Measurements from ENCODE around the gene SNX3. TPM values are rescaled to one million over a fixed set of nuclear protein-coding genes. Genes with fewer than 3 reads are reported as not detected.
"Not testable (repeated sequence)": the region's sequence is repeated elsewhere in the genome, so short reads cannot be mapped to it uniquely, and the experiment has no call there.

Gene SNX3
- total RNA-seq (10 to 100 TPM; 39.8 to 40.8 TPM), total RNA-seq (17.8 to 85.1 (median 65.3) reads per million in 172 experiments)
- polyA plus RNA-seq (2013, experiment 1 of 2), result 105 TPM
- polyA plus RNA-seq (2013, experiment 2 of 2), result 104 TPM

DNA sequence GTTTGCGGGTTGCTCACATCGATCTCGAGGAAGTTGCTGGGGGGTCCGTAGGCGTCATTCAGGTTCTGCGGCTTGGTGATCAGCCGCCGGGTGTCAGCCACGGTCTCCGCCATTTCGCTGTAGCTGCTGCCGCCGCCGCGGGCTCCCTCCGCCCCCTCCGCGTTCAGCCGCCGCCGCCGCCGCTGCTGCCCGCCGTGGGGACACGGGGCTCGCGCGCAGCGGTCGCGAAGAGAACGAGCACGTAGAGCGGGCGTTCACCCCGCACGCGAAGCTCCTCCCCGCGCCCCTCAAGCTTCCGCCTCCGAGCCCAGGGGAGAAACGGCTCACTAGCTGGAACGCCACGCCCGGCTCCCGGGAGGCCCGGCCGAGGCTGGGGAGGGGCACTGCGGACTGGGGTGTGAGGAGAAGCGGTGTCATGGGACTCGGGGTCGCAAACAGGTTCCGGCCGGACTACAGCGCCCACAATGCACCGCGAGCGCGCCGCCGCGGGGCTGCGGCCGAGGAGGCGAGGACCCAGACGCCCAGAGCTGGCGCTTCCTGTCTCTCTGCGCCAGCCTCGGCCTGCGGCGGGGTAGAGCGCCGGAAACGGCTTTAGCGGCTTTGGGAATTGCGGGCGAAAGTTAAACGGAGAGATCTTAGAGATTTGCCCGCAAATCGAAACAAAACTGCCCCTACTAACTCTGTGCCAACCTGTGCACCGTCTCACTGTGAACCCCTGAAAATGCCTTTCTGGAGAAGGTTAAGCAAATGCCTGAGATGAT, at the start of gene SNX3:
Gene SNX3, minus strand, starts transcription at position 232 of the 761 bp plus-strand sequence. Its CDS starts 119 bp downstream, at position 113.
- H3K27ac Mint-ChIP-seq, result peak within 1 kb of the TSS; percentile 91
- peak within 1 kb of the TSS; percentile 88 for H3K4me3 Mint-ChIP-seq
- Histone ChIP-seq H3K4me3 (ENCODE audit: low read length) (peak within 1 kb of the TSS; percentile 98), H3K27me3 (ENCODE audit: control insufficient read depth in 1 of 2, insufficient read depth in 2 of 2, low read length in 2 of 2) (no peaks in the 10 kb centered on the region), H3K27ac (ENCODE audit: low read depth in 1 of 2, low read length in 2 of 2) (peak within 1 kb of the TSS; percentile 88 to 90), H3K36me3 (ENCODE audit: insufficient read depth, low read length) (no peaks in the 10 kb centered on the region), H3K4me1 (ENCODE audit: insufficient read depth, low read length) (peaks cover 34% of the 10 kb centered on the region), H3K9me3 (ENCODE audit: control insufficient read depth in 1 of 2, insufficient read depth in 1 of 2, low read length in 2 of 2) (no peaks in the 10 kb centered on the region)
- peaks cover 36% of the 10 kb centered on the region for H3K4me1 Mint-ChIP-seq (ENCODE audit: low read depth)
- ChIA-PET CTCF (interaction anchor here (0.8 to 1.7 kb wide), 9 partner anchors 9 to 298 kb away, joined by 3 to 6 read pairs (median 3); partner anchors contain the start of gene AFG1L), POLR2A (interaction anchor here (0.7 to 2.3 kb wide), 23 partner anchors 10 to 1919 kb away, joined by 3 to 66 read pairs (median 5); partner anchors contain the start of genes AFG1L, ARMC2, BEND3 and CD164)
- no peaks in the 10 kb centered on the region for H3K9me3 Mint-ChIP-seq
- H3K27me3 Mint-ChIP-seq, result no peaks in the 10 kb centered on the region
- DNase-seq (peak; percentile 71 to 95 (median 83)), ATAC-seq (ENCODE audit: poor library complexity) (peak; percentile 80)
- TF ChIP-seq, protein P1, sequence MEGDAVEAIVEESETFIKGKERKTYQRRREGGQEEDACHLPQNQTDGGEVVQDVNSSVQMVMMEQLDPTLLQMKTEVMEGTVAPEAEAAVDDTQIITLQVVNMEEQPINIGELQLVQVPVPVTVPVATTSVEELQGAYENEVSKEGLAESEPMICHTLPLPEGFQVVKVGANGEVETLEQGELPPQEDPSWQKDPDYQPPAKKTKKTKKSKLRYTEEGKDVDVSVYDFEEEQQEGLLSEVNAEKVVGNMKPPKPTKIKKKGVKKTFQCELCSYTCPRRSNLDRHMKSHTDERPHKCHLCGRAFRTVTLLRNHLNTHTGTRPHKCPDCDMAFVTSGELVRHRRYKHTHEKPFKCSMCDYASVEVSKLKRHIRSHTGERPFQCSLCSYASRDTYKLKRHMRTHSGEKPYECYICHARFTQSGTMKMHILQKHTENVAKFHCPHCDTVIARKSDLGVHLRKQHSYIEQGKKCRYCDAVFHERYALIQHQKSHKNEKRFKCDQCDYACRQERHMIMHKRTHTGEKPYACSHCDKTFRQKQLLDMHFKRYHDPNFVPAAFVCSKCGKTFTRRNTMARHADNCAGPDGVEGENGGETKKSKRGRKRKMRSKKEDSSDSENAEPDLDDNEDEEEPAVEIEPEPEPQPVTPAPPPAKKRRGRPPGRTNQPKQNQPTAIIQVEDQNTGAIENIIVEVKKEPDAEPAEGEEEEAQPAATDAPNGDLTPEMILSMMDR (IDR thresholded peaks at IDR 0.05), result no peak
- intact Hi-C loops (cut with DNase I, micrococcal nuclease), result loop anchor here (1.0 to 10.0 kb wide), 7 partner anchors 33 to 1234 kb away; partner anchors contain the start of genes CD164 (in 1 of the 2), MTRES1 (in 1 of the 2), OSTM1 (in 1 of the 2) and SEC63 (in 1 of the 2)
- H3K36me3 Mint-ChIP-seq (ENCODE audit: low read depth), result peaks cover 26% of the 10 kb centered on the region

DNA sequence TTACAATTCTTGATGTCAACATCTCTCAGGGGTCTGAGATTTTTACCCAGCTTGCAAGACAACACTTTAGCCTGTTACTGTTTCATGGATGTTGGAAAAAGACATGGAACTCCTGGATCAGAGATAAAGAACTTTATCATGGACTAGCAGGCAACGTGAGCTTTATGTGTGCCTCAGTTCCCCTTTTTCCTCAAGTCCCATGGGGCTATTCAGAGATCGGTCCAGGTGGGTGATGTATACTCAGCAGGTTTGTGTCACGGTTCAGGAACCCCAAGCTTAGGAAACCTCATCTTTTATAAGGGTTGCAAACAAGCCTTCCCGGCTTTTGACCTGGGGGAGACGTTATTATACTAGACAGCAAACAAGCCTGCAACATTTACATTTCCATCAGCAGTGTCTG, 49.0 kb upstream of the SNX3 start:
- Mint-ChIP-seq H3K36me3 (ENCODE audit: low read depth) (no peaks in the 10 kb centered on the region), H3K4me1 (ENCODE audit: low read depth) (no peaks in the 10 kb centered on the region), H3K27me3 (no peaks in the 10 kb centered on the region), H3K9me3 (no peaks in the 10 kb centered on the region), H3K27ac (no peak overlapping the region), H3K4me3 (no peak overlapping the region)
- H3K27me3 ChIP-seq (ENCODE audit: control insufficient read depth in 1 of 2, insufficient read depth in 2 of 2, low read length in 2 of 2), result no peaks in the 10 kb centered on the region
- no peak overlapping the region for H3K4me3 ChIP-seq (ENCODE audit: low read length)
- no peaks in the 10 kb centered on the region for H3K36me3 ChIP-seq (ENCODE audit: insufficient read depth, low read length)
- no peak overlapping the region for H3K27ac ChIP-seq (ENCODE audit: low read depth in 1 of 2, low read length in 2 of 2)
- TF ChIP-seq, protein P1 (IDR thresholded peaks at IDR 0.05), result no peak
- ATAC-seq (ENCODE audit: poor library complexity), result no peak
- no peaks in the 10 kb centered on the region for H3K9me3 ChIP-seq (ENCODE audit: control insufficient read depth in 1 of 2, insufficient read depth in 1 of 2, low read length in 2 of 2)
- DNase-seq, result no peak
- peaks cover 4% of the 10 kb centered on the region for H3K4me1 ChIP-seq (ENCODE audit: insufficient read depth, low read length)
- CTCF ChIA-PET, result no interaction called here
- intact Hi-C loops (cut with DNase I, micrococcal nuclease), result no loop called here
- POLR2A ChIA-PET, result interaction anchor here (0.5 kb wide), 1 partner anchor 48 kb away, joined by 3 read pairs; no protein-coding TSS in a partner anchor

DNA sequence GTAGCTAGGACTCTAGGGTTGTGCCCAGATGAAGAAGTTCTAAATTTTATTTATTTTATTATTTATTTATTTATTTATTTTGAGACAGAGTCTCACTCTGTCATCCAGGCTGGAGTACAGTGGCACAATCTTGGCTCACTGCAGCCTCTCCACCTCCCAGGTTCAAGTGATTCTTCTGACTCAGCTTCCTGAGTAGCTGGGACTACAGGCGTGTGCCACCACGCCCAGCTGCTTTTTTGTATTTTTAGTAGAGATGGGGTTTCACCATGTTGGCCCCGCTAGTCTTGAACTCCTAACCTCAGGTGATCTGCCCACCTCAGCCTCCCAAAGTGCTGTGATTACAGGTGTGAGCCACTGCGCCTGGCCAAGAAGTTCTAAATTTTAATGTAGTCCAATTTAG, 47.8 kb upstream of the SNX3 start:
- H3K9me3 Mint-ChIP-seq; H3K27ac ChIP-seq (ENCODE audit: low read depth in 1 of 2, low read length in 2 of 2); H3K27me3 Mint-ChIP-seq; H3K36me3 Mint-ChIP-seq (ENCODE audit: low read depth); H3K4me1 ChIP-seq (ENCODE audit: insufficient read depth, low read length); H3K27me3 ChIP-seq (ENCODE audit: control insufficient read depth in 1 of 2, insufficient read depth in 2 of 2, low read length in 2 of 2); H3K9me3 ChIP-seq (ENCODE audit: control insufficient read depth in 1 of 2, insufficient read depth in 1 of 2, low read length in 2 of 2); H3K36me3 ChIP-seq (ENCODE audit: insufficient read depth, low read length); H3K4me3 ChIP-seq (ENCODE audit: low read length); H3K27ac Mint-ChIP-seq; DNase-seq; ATAC-seq (ENCODE audit: poor library complexity); intact Hi-C loops (cut with DNase I, micrococcal nuclease); H3K4me3 Mint-ChIP-seq; H3K4me1 Mint-ChIP-seq (ENCODE audit: low read depth): not testable (repeated sequence)
- POLR2A ChIA-PET, result interaction anchor here (0.9 kb wide), 1 partner anchor 14 kb away, joined by 4 read pairs; the partner anchor contains the start of gene AFG1L
- CTCF ChIA-PET, result interaction anchor here (0.6 to 1.5 kb wide), 2 partner anchors 29 to 88 kb away, joined by 3 to 5 read pairs; no protein-coding TSS in a partner anchor
